ENCODE measurements around the gene RGS16. TPM values are rescaled to one million over a fixed set of nuclear protein-coding genes. Genes with fewer than 3 reads are reported as not detected.

Gene RGS16
- total and polyA plus RNA-seq, 12 donors: 0.36 to 7.8 (median 3.7) TPM

DNA sequence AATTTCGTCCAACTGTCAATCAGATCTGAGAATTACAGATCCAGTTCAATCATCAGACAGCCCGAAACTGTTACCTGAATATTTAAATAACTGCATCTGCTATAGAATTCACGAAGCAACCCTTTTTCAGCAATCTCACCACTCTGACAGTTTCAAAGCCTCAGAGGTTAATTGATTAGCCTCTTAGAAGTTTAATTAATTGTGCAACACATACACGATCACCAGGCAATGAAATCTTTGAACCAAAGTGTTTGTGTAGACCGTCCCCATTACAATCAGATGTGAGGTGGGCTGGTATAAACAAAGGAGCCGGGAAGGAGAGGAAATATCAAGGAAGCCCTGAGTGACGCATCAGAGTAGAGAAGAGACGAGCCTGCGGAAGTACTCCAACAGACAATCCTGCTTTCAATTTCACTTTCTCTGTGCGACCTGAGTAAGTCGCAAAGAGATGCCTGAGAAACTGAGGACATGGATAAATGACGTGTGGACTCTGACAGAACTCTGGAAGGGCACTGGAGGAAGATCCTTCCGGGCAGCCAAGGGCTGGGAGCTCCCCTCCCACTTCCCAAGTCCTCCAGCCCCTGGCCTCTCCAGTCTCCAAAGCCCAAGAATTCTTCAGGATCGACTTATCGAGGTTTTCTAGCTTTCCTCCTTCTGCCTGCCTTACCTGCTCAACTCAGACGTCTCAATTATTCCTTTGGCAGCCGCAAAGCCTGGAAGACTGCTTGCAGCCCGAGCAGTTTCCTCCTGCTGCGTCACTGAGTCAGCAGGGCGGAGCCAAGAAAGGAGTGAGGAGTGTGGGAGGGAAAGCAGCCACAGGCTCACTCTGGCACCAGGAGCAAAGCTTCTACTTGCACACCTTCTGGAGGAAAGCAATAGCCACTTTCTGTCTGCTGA lies 15.4 kb downstream of the RGS16 start, which contains the start of gene RNASEL:
RNASEL (minus strand) TSS at position 757 of the 897 bp plus-strand sequence. CDS start 2,450 bp downstream, outside the sequence.
- TF ChIP-seq, protein P1, sequence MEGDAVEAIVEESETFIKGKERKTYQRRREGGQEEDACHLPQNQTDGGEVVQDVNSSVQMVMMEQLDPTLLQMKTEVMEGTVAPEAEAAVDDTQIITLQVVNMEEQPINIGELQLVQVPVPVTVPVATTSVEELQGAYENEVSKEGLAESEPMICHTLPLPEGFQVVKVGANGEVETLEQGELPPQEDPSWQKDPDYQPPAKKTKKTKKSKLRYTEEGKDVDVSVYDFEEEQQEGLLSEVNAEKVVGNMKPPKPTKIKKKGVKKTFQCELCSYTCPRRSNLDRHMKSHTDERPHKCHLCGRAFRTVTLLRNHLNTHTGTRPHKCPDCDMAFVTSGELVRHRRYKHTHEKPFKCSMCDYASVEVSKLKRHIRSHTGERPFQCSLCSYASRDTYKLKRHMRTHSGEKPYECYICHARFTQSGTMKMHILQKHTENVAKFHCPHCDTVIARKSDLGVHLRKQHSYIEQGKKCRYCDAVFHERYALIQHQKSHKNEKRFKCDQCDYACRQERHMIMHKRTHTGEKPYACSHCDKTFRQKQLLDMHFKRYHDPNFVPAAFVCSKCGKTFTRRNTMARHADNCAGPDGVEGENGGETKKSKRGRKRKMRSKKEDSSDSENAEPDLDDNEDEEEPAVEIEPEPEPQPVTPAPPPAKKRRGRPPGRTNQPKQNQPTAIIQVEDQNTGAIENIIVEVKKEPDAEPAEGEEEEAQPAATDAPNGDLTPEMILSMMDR (IDR thresholded peaks at IDR 0.05): no peak
- peak in 1 of 2 donors; percentile 42 for TF ChIP-seq POLR2A (IDR thresholded peaks at IDR 0.05)
- WGBS, 4 donors: 2 to 5% (median 3%) methylated on average over 20 of the region's 20 CpGs
- Histone ChIP-seq H3K4me1 (replicated peaks in 1 of 2) (peaks cover 0 to 21% of the 10 kb centered on the region in 2 donors), H3K36me3 (replicated peaks in 1 of 2) (no peaks in the 10 kb centered on the region), H3K4me3 (peak within 1 kb of the TSS; percentile 13 to 85 (median 42)), H3K27me3 (no peaks in the 10 kb centered on the region), H3K9me3 (replicated peaks in 1 of 3) (no peaks in the 10 kb centered on the region), H3K27ac (peak within 1 kb of the TSS; percentile 65 to 96 (median 91))
- peak; percentile 60 to 86 (median 74) for DNase-seq
- intact Hi-C loops (cut with DNase I): no loop called here

DNA sequence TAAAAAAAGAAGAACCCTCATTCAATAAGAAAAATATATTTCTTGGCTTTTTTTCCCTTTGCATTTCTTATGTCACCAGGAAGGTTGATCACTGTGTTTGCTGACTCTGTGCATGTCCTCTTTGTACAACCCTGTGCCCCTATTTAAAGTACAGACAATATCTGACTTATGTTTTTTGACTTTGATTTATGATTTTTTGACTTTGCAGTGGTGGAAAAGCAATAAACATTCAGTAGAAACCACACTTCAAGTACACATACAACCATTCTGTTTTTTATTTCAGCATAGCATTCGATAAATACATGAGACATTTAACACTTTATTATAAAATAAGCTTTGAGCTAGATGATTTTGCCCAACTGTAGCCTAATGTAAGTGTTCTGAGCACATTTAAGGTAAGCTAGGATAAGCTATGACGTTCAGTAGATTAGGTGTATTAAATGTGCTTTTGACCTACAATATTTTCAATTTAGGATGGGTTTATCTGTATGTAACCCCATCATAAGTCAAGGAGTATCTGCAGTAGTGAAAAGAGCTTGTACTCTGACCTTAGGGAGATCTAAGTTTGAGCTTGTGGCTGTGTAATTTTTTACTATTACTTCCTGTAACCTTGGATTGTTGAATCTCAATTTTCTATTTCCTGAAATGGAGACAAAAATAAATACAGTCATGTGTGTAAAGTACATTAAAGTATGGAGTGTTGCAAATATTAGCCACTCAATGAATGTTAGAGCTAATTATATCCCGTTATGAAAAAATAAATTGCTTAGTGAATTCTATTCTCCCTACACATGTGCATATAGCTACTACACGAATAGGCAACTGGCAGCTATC lies 16.3 kb downstream of the RGS16 start:
- peak overlapping the region; percentile 65 to 96 (median 91) for H3K27ac ChIP-seq

DNA sequence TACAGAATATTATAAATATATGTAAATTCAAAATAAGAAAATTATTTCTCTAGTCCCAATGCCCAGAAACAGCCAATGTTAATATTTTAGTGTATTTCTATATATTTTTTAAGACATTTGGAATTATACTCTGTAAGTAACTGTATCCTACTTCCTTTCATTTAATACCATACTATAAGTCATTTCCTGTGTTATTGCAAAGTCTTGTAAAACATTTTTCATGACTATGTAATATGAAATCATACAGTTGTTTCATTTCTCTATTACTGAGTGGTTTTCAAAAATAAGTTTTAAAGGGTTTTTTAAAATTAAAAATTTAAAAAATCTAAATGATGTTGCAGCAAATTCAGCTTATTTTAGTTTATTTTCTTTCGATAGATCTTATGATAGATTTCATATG lies 17.1 kb downstream of the RGS16 start:
- intact Hi-C loops (cut with DNase I): no loop called here
- 0 to 3% (median 1%) methylated on average over 1 of the region's 1 CpG for WGBS, 4 donors
- no peak overlapping the region for H3K27ac ChIP-seq
- H3K4me3 ChIP-seq: no peak overlapping the region
- H3K9me3 ChIP-seq (replicated peaks in 1 of 3): no peaks in the 10 kb centered on the region
- peaks cover 0 to 24% of the 10 kb centered on the region in 2 donors for H3K4me1 ChIP-seq (replicated peaks in 1 of 2)
- no peak for DNase-seq
- TF ChIP-seq, protein P1 (IDR thresholded peaks at IDR 0.05): no peak
- no peak for TF ChIP-seq POLR2A (IDR thresholded peaks at IDR 0.05)
- H3K36me3 ChIP-seq (replicated peaks in 1 of 2): peaks cover 0 to 8% of the 10 kb centered on the region in 2 donors
- no peaks in the 10 kb centered on the region for H3K27me3 ChIP-seq

More for the DNA sequence above, 16.3 kb downstream of the RGS16 start:
- H3K27me3 ChIP-seq: no peaks in the 10 kb centered on the region
- no peak for TF ChIP-seq POLR2A (IDR thresholded peaks at IDR 0.05)
- TF ChIP-seq, protein P1 (IDR thresholded peaks at IDR 0.05): no peak
- intact Hi-C loops (cut with DNase I): no loop called here
- H3K9me3 ChIP-seq (replicated peaks in 1 of 3): no peaks in the 10 kb centered on the region
- no peak for DNase-seq
- peaks cover 0 to 6% of the 10 kb centered on the region in 2 donors for H3K36me3 ChIP-seq (replicated peaks in 1 of 2)
- peak overlapping the region in 3 of 4 donors; percentile 13 to 85 (median 27) for H3K4me3 ChIP-seq
- H3K4me1 ChIP-seq (replicated peaks in 1 of 2): peaks cover 0 to 24% of the 10 kb centered on the region in 2 donors
- 41 to 50% (median 43%) methylated on average over 4 of the region's 4 CpGs for WGBS, 4 donors

DNA sequence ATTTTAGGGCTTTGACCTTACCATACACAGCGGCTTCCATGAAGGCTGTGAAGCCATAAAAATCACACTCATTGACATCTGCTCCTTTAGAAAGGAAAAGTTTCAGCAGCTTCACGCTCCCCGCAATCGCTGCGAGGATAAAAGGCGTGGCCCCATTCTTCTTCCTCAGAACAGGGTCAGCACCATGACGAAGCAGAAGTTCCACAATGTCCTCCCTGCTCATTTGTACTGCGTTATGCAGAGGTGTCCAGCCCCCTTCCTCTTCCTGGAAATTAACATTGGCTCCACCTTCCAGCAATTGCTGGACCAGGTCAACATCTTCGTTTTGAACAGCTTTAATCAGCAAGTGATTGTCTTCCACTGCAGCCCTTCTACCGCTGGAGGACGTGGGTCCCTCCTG lies 17.8 kb downstream of the RGS16 start:
- DNase-seq: peak in 1 of 7 donors; percentile 45
- no peak overlapping the region for H3K4me3 ChIP-seq
- peaks cover 0 to 16% of the 10 kb centered on the region in 2 donors for H3K36me3 ChIP-seq (replicated peaks in 1 of 2)
- H3K27ac ChIP-seq: no peak overlapping the region
- 90 to 96% (median 93%) methylated on average over 11 of the region's 11 CpGs for WGBS, 4 donors
- TF ChIP-seq, protein P1 (IDR thresholded peaks at IDR 0.05): no peak
- no peak for TF ChIP-seq POLR2A (IDR thresholded peaks at IDR 0.05)
- no peaks in the 10 kb centered on the region for H3K27me3 ChIP-seq
- H3K9me3 ChIP-seq (replicated peaks in 1 of 3): no peaks in the 10 kb centered on the region
- H3K4me1 ChIP-seq (replicated peaks in 1 of 2): peaks cover 0 to 24% of the 10 kb centered on the region in 2 donors
- intact Hi-C loops (cut with DNase I): no loop called here
